H4 (cell line): ENCODE data around the gene AHCTF1. TPM values are rescaled to one million over a fixed set of nuclear protein-coding genes. Genes with fewer than 3 reads are reported as not detected.
"Not testable (repeated sequence)": the region's sequence is repeated elsewhere in the genome, so short reads cannot be mapped to it uniquely, and the experiment has no call there.

Experiments
- DNase-seq: peaks from one replicate; pipeline ENCODE4 v3.0.0-alpha.2; 2015; ENCODE audit warnings: low spot score
- total RNA-seq: library from RNA; depleted of rRNA; stranded (reverse); fragments of >200 nt; shearing (Covaris generic); gene quantifications from 2 replicates; pipeline ENCODE4 v1.2.3, GENCODE V29; 2014

Gene AHCTF1
- total RNA-seq, 1 experiment from 2014 or later: 21.4 TPM

DNA sequence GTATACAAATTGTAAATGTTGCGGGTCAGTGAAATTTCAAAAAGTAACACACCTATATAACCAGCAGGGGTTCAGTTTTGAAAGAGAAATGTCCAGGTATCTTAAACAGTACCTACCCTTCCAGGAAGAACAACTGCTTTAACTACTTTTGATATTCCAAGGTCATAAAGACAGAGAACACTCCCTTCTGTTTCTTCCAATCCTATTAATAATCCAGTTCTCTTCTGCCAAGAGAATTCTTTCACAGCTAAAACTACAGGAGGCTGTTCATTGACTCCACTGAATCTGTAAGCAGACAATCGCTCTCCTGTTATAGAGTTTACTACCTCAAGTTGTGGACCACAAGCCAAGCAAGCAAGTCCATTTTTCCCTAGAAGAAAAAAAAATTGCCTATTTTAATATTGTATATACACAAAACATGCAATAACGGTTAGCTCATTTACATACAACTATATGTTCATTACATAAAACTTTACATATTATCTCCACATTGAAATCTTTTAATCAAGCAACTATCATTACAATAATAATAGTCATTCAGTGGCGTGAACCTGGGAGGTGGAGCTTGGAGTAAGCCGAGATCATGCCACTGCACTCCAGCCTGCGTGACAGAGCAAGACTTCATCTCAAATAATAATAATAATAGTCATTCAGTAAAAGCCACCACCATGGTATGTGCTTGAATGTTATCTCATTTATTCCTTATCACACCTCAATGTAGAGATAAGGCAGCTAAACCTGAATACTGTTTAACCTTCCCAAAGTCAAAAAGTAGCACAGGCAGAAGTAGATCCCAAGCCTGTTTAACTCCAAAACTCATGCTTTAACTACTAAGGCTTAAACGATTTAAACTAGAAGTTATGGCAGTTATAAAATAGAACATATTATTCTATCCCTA, 15.5 kb downstream of the AHCTF1 start:
- not testable (repeated sequence) for DNase-seq

DNA sequence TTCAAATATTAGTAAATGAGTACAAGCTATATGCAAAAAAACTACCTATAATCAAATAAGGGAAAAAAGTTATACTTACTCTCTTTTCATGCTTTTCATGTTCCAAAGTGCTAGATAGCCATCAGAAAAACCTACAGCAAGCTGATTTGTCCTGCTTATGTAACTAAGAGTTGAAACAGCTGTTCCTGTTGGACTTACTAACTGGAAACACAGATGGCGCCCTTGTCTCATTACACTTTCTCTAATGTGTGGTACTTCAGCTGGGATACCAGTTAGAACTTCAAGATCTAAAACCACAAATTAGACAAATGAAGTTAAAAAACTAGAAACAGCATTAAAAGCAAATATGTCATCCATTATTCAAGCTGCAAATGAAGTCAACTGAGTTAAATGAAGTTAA, 24.3 kb downstream of the AHCTF1 start:
- DNase-seq: peak; percentile 42

DNA sequence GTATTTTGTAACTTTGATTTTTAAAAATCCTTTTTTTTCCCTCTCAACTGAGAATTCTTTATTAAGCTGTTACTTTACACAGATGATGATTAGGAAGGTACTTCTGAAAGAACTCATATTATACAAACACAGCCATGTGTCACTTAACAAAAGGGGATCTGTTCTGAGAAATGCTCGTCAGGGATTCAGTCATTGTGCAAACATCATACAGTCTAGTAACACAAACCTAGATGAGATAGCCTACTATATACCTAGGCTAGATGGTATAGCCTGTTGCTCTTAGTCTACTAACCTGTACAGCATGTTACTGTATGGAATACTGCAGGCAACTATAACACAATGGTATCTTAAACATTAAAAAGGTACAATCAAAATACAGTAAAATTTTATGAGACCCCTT, 24.9 kb downstream of the AHCTF1 start:
- DNase-seq: no peak

DNA sequence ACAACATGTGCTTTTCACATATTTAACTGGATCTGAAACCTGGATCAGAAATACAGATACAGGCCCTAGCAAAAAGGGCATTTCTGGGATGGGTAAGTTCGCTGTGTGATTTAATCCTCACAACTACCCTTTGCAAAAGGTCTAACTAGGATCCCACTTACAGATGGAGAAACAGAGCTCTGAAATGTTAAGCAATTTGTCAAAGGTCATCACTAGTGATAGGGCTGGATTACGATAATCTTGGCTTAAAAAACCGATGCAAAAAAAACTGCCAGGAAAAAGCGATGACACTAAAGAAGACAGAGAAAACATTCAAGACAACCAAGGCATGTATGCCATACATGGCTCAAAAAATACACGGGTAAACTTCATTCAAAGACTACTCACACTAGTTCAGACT, 29.9 kb downstream of the AHCTF1 start:
- DNase-seq: no peak

DNA sequence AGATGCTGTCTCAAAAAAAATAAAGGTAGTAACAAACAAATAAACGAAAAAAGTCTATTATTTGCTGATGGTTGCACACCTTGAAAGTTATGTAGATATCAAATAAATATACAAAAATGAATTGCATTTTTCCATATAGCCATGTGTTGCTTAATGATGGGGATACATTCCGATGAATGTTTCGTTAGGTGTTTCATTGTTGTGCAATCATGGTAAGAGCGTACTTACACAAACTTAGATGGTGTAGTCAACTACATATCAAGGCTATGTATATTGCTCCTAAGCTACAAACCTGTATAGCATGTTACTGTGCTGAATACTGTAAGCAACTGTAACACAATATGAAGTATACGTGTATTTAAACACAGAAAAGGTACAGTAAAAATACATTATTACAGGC, 34.4 kb downstream of the AHCTF1 start:
- DNase-seq: no peak

DNA sequence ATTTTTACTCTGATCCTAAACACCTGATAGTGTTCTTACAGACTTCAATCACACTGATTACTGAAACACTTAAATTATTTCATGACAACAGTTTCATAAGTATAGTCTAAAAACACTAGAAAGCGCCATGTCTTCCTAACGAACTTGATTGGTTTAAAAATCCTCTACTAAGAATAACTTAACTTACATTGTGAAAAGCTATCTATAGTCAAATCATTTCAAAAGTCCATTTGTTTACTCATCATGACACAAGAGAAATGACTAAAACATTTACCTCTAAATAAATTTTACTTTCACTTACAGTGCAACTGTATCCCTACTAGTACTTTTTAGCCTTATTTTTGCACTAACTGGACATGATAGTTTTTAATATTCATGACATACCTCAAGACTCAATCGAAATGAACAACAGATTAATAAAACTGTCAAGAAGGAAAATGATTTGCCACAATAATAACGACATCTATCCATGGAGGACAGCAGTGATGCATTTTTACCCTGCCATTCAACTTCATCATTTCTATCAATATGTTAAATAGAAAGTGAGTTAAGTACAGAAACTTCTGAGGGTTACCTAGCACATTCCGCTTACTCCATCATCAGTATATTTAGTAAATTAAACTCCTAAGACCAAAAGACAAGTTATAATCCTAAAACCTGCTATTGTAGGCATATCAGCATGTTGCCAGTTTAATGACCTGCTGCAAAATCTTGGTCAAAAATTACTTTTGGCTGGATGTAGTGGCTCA, 38.4 kb downstream of the AHCTF1 start:
- DNase-seq: no peak

DNA sequence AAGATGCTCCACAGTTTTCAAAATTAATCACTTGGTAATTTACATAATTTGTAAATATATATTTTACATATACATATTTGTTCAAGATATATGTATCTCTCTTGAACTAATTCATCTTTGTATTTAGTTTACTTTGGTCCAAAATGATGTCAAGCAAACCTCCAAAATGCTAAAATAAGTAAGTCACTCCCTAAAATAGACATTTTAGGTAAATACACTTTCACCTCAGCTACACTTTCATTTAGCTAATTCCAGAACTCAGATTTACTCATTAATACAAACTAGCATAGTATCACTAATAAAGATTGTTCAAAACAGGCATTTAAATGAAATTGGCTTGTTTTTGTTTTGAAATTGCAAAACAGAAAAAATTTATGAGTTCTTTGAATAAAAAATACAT, 40.6 kb downstream of the AHCTF1 start:
- DNase-seq: no peak

DNA sequence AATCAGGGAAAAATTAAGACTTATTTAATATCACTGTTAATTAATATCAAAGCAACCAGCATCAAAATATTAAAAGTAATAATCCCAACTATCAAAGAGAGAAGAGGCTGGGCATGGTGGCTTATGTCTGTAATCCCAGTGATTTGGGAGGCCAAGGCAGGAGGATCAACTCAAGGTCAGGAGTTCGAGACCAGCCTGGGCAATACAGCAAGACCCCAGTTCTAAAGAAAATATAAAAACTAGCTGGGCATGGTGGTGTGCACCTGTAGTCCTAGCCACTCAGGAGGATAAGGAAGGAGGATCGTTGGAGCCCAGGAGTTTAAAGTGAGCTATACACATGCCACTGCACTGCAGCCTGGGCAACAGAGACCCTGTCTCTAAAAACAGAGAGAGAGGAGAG, 43.2 kb downstream of the AHCTF1 start:
- no peak for DNase-seq

DNA sequence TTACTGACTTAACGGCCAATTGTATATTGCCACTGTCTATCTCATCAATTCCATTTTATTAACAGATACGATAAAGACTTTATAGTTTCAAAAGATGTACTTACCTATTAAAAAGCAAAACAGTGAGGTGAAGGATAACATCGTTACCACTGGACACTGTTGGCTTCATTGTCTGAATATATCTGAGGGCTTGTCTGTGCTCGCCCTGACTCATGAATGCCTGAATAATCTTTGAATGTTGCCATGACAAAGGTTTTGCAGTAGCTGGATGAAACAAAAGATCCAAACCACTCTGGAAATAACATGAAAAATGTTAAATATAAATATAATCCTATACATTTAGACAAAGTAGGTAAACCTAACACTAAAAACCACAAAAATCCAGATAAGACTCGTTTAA, 46.4 kb downstream of the AHCTF1 start:
- DNase-seq: not testable (repeated sequence)

DNA sequence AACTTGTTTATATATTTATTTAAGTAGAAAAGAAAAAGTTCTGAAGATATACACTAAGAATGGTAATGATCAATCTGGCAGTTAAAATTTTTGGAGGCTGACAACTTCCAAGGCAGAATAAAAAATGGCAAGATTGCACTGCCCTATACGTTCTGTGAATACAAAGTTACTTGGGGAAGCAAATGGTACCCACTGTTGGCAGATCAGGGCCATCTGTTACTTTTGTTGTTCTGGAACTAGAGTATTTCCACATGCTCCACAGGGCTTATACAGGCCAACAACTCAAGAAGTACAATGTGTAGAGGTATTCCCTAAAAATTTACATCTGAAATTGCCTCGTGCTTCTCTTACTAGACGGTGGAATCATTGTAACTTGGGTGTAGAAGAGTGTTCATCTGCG, 53.2 kb downstream of the AHCTF1 start:
- DNase-seq: no peak

DNA sequence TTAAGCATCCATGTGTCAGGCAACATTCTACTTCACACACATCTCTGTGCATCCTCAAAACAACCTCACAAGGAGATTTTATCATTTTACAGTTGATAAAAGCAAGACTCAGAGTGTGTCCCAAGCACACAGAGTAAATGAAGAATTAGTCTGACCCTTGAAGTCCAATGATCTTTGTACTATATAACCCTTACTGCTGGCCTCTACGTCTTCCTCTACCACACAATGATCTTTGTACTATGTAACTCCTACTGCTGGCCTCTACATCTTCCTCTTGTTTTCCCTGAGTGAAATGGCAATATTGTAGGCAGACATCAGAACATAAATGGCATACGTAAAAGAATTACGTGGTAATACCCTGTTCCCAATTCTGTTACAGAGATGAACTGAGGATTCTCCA, 55.3 kb downstream of the AHCTF1 start:
- DNase-seq: no peak

DNA sequence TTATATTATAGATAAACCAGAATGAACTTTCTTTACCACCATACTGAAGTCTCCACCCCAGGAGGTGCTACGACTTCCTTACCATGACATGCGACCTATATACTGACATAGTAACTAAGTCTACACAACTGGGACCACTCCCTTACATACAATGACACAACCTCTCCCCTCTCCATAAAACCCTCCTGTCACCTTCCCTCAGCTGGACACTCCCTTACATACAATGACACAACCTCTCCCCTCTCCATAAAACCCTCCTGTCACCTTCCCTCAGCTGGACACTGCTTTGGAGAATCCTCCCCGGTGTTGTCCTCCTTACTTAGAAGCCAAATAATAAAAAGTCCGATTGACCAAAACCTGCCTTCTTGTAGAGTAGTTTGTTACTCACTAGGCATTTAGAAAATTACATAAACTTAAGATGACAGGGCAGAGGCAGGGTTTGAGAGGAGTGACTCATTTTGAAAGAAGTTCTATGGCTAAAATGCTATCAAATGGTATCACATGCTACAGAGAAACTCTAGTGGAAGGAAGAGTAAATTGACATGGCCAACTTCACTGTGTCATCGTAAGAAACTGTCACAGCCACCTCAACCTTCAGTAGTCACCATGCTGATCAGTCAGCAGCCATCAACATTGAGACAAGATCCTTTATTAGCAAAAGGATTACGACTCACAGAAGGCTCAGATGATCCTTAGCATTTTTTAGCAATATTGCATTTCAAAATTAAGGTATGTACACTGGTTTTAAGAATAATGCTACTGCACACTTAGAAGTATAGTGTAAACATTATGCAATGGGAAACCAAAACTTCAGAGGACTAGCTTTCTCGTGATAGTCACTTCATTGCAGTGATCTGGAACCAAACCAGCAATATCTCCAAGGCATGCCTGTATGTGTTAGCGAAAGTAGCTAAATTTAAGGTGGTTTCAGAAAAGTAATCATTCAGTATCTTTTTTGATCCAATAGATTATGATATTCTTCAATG, 56.4 kb downstream of the AHCTF1 start:
- DNase-seq: peak; percentile 6

DNA sequence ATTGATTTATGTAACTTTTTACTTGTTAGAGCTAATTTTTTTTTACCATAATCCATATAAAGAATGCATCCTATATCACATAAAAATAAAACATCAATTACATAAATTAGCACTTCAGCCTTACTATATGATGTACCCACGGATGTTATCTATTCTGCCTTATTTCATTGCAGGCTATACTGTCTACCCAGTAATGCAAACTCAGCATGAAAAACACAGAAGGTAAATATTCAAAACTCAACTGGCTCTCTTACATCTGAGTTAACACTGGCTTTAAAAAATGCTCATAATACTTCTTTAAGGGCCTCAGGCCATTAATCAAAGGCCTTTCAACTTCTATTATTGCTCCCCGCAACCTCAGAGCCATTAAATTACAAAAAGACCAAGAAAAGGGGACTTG, 65.8 kb downstream of the AHCTF1 start:
- DNase-seq: no peak

DNA sequence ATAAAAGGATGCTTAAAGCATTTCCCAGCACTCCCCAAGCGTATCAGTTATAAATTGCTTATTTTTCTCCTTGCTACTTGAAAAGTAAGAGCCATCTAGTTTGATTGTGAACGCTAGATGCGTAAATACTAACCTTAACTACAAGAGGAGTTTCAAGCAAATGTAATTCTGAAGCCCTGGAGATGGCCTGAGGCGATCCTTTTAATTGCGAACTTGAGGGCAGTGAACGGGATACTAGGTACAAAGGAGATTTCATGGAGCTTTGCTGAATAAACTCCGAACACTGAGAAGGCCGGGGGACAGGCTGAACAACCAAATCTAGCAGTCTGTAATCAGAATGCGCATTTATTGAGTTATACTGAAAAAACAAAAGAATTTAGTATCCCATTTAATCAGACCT, 68.0 kb downstream of the AHCTF1 start:
- not testable (repeated sequence) for DNase-seq

DNA sequence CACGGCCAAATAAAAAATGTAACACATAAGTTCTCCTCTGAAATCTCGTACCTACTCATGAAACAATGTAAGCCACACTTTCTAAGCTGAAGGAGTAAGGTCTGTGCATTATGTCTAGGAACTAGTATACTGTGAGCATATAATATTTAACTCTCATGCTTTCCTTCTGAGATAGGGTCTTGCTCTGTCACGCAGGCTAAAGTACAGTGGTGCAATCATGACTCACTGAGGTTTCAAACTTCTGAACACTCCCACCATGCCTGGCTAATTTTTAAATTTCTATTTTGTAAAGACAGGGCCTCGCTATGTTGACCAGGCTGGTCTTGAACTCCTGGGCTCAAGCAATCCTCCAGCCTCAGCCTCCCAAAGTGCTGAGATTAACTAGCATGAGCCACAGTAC, 71.3 kb downstream of the AHCTF1 start:
- DNase-seq: no peak

DNA sequence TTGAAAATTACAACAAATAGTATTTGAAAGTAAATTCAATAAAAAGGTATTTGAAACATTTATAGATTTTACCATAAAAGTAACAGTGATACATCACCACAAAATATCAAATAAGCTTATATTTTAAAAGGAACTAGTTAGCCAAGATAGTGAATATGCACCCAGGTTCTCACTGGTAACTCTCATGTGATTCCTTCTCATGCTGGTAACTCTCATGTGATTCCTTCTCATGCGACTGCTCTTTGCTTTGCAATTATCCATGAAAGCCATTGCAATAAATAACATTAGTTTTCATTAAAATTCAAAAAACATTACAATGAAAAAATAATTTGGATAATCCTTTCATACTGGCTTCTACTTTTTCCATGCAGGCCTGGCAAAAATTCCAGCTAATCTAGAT, 75.4 kb downstream of the AHCTF1 start:
- no peak for DNase-seq

DNA sequence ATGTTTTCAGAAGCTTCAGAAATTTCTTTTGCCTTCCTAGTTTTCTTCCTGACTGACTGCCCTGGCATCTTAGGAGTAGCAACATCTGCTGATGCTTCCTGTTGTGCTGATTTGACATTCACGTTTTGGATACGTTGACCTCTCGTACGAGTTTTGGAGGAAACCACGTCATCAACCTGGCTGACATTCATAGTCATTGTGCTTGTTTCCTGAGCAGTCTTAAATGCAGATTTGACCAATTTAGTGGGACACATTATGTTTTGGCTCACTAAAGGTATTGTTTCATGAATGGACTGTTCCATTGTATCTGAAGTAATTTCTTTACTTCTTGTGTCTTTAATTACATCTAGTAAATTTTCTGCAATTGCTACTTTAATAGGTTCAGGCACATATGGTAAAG, 81.1 kb downstream of the AHCTF1 start:
- DNase-seq: not testable (repeated sequence)

DNA sequence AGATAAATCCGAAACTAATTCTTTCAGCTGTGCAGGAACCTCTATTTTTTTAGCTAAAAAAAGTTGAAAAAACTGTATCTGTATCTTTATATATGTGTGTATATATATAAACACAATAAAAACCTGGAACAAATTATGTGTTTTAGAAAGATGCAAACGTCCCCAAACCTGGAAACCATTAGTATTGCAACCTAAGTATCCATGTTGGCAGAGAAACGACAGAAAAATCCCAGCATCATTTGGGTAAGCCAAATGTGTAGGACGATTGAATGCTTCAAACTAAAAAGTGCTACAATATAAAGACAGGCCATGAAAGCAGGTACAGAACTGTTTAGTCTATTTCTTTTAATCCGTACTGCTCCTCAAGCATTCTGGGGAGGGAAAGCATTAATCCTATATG, 87.9 kb downstream of the AHCTF1 start:
- DNase-seq: no peak

DNA sequence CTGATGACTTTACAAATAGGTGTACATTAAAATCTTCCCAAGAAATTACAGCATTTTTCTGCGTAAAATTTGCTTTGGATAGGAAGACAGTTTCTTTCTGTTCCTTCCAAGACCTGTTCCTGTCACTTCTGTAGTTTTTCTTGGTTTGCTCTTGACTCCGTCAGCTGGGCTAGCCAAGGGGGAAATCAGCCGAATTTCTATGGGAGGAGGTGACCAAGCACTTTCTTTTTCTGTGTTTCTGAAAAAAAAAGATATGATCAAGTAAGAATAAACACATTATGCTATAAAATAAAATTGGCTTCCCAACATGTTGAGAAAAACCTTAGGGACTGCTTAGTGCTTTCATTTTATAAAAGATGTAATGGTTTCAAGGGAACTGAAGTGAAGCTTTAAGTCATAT, 91.0 kb downstream of the AHCTF1 start:
- not testable (repeated sequence) for DNase-seq

DNA sequence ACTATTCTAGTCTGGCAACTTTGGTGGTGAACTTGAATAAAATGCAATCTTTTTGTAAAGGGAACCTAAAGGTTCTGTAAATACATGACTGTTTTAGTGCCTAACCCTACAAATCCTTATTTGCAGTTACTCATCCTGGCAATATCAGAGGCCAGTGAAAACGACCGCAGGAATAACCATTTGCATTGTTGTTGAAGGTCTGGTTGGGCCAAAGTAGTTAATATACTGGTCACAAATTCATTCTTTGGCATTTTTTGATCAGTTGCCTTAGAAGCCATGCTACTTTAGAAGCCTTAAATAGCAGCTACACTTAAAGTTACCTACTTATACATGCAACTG, 93.7 kb downstream of the AHCTF1 start:
- DNase-seq: no peak

DNA sequence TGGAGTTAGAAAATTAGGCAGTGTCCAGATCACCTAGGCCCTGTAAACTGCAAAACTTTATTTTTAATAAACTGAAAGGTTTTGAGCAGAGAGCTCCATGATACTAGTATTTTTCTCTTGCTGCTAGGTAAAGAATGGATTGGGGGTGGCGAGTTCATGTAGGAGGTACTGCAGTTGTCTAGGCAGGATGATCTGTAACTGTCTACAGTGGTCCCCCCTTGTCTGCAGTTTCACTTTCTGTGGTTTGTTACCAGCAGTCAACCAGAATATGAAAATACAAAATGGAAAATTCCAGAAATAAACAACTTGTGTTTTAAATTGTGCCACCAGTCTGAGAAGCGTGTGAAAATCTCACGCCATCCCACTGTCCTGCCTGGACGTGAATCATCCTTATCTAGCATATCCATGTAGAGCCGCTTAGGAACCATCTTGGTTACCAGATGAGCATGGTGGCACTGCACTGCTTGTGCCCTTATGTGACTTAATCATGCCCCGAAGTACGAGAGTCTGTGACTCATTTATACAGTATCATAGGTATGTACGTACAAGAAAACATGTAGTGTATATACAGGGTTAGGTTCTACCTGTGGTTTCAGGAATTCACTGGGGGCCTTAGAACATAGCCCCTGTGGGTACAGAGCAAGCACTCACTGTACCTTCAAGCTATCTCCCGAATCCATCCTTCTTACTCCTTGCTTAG, 94.2 kb downstream of the AHCTF1 start:
- DNase-seq: no peak
